SH-SY5Y (cell line): ENCODE data around the gene BAIAP2.

Experiments
- GATA2 ChIP-seq: IDR thresholded peaks from 2 replicates; pipeline ENCODE4 v1.6.1; 2011; ENCODE audit warnings: mild to moderate bottlenecking, low read depth, low read length
- GATA3 ChIP-seq: IDR thresholded peaks from 2 replicates; pipeline ENCODE4 v1.6.1; 2011; ENCODE audit warnings: low read depth, mild to moderate bottlenecking, low read length, moderate library complexity

DNA sequence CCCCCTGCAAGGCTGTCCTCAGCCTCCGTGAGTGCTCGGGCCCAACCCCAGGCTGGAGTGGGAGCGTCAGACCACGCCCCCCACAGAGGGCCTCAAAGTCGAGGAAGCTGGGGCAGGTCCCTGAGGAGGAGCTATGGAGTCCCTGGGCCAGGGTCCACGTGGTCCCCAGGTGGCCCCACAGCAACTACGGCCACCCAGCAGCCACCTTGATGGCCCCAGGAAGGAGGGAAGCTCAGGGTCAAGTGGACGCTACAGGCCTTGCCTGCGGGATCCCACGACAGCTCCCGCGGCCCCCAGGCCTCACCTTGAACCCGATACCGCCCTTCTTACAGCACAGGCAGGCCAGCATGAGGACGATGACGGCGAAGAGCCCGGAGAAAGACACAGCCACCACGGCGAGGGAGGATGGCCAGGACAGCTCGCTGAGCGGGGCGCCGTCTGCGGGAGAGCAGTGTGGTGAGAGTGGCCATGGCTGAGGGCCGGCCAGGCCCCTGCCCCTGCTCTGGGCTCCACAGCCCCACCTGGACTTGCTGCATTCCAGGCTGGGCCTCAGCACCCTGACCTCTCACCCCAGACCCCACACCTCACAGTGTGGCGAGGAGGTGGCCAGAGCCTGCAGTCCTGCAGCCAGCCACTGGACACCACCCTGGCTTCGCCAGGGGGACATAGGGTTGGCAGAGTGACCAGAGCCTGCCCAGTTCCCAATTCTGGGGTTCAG is 99.3 kb downstream of the BAIAP2 start:
- TF ChIP-seq GATA2 (no peak), GATA3 (no peak)
